ENCODE measurements around the gene PDZD2.

PDZD2 gene

DNA sequence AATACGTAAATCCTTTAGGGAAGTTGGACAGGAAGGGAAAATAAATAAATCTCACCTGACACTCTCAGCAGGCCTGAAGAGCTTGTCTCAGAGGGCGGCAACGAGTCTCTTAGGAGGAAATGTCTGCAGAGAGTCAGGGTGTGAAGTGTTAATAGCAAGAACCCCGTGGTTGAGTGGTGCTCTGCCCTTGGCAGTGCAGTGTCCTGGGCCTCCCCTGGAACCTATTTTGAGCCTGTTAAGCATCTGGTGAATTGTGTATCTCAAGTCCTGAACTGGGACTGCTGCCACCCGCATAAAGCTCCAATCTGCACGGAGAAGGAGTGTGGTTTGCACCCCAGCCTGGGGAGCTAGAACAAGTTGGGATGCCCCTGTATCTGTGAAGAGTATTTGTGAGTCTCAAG, 323.4 kb downstream of the PDZD2 start:
- Histone ChIP-seq H3K27ac (no peak overlapping the region), H3K4me1 (peaks cover 0 to 17% (median 7%) of the 10 kb centered on the region in 4 donors), H3K9me3 (no peaks in the 10 kb centered on the region), H3K36me3 (no peaks in the 10 kb centered on the region), H3K4me3 (no peak overlapping the region), H3K27me3 (no peaks in the 10 kb centered on the region)
- intact Hi-C loops (cut with DNase I; ENCODE audit: low total_unique reads), result no loop called here
- no peak for DNase-seq
- no peak for TF ChIP-seq CTCF (IDR thresholded peaks at IDR 0.05)

DNA sequence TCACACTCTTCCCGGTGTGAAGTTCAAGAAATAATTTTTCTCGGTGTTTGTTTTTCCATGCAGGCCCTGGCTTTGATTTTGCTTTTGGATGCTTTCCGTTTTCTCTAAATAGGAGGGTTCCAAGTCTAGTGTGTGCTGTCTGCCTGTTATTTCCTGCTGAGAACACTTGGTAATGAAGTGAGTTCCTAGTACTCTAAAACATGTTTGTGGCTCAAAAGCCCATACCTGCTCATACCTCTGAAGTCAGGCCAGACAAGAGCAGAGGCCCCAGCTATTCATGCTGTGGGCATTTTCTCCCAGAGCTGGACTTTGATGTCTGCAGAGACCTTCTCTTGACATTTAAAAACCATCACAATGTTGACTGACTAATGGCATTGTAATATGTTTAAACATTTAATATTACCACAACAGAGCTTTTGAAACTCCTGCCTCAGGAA, 324.0 kb downstream of the PDZD2 start:
- no peaks in the 10 kb centered on the region for H3K9me3 ChIP-seq
- TF ChIP-seq CTCF (IDR thresholded peaks at IDR 0.05), result no peak
- H3K36me3 ChIP-seq, result no peaks in the 10 kb centered on the region
- intact Hi-C loops (cut with DNase I; ENCODE audit: low total_unique reads), result no loop called here
- no peaks in the 10 kb centered on the region for H3K27me3 ChIP-seq
- DNase-seq, result no peak
- H3K27ac ChIP-seq, result no peak overlapping the region
- H3K4me1 ChIP-seq, result peaks cover 0 to 17% (median 7%) of the 10 kb centered on the region in 4 donors
- no peak overlapping the region for H3K4me3 ChIP-seq

GRCh38 chr5:31963358-31964006, 324.6 kb downstream of the PDZD2 start:
- Histone ChIP-seq H3K4me3 (no peak overlapping the region), H3K36me3 (no peaks in the 10 kb centered on the region), H3K27me3 (no peaks in the 10 kb centered on the region), H3K4me1 (peaks cover 0 to 17% (median 7%) of the 10 kb centered on the region in 4 donors), H3K27ac (no peak overlapping the region), H3K9me3 (no peaks in the 10 kb centered on the region)
- no peak for TF ChIP-seq CTCF (IDR thresholded peaks at IDR 0.05)
- DNase-seq, result no peak
- intact Hi-C loops (cut with DNase I; ENCODE audit: low total_unique reads), result no loop called here

- Histone ChIP-seq H3K27me3 (no peaks in the 10 kb centered on the region), H3K4me1 (peaks cover 0 to 17% (median 7%) of the 10 kb centered on the region in 4 donors), H3K9me3 (no peaks in the 10 kb centered on the region), H3K36me3 (no peaks in the 10 kb centered on the region), H3K27ac (no peak overlapping the region), H3K4me3 (no peak overlapping the region)
- intact Hi-C loops (cut with DNase I; ENCODE audit: low total_unique reads), result no loop called here
- TF ChIP-seq CTCF (IDR thresholded peaks at IDR 0.05), result no peak
- no peak for DNase-seq
Measured at GRCh38 chr5:31964007-31964360, 325.1 kb downstream of the PDZD2 start.

DNA sequence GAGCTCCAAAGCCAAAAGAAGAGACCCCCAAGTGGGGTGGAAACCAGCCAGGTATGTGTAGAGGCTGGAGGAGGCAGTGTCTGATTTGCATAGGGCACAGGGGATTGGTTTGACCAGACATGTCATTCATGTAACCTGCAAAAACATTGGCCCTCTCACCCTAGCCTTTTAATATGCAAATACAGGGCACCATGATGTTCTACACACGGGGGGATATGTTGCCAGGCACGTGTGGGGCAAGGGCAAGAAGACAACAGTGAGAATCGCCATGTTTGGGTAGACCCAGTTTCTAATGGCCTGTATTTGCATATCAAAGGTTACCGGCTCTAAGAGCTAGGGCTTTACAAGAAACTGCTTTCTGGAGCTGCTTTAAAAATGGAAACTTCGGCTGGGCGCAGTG, 326.3 kb downstream of the PDZD2 start:
- no peak for TF ChIP-seq CTCF (IDR thresholded peaks at IDR 0.05)
- Histone ChIP-seq H3K27ac (no peak overlapping the region), H3K4me1 (peaks cover 0 to 17% (median 7%) of the 10 kb centered on the region in 4 donors), H3K9me3 (no peaks in the 10 kb centered on the region), H3K36me3 (no peaks in the 10 kb centered on the region), H3K4me3 (no peak overlapping the region), H3K27me3 (no peaks in the 10 kb centered on the region)
- intact Hi-C loops (cut with DNase I; ENCODE audit: low total_unique reads), result no loop called here
- DNase-seq, result no peak

DNA sequence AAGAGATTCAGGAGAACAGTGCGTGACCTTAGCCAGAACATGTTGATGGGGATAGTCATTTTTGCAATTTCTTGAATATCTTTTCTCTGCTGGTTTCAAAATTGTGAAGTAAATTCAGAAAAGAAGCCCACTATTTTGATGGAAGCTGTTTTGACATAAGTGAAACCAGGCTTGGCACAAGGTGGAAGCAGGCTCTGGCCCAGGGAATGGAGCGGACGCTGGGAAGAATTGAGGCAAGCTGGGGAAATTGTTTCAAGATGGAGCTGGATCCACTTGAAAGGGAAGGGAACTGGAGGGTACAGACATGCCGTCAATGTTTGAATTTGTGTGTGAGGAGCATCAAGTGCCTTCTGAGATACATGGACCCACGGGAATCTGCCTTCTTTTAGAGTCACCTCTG, 328.0 kb downstream of the PDZD2 start:
- Histone ChIP-seq H3K4me3 (no peak overlapping the region), H3K27ac (no peak overlapping the region)
- TF ChIP-seq CTCF (IDR thresholded peaks at IDR 0.05), result no peak

More for the DNA sequence above, 328.0 kb downstream of the PDZD2 start:
- Histone ChIP-seq H3K4me1 (peaks cover 0 to 16% (median 7%) of the 10 kb centered on the region in 4 donors), H3K27me3 (no peaks in the 10 kb centered on the region), H3K36me3 (no peaks in the 10 kb centered on the region), H3K9me3 (no peaks in the 10 kb centered on the region)
- intact Hi-C loops (cut with DNase I; ENCODE audit: low total_unique reads), result no loop called here
- no peak for DNase-seq

Measured in tibial artery (tissue), 4 donors.